Activated CD4-positive, alpha-beta T cell treated with anti-CD3 and anti-CD28 coated beads for 48 hours (primary cell): ENCODE measurements around the gene ACOT7.

ENCODE experiments used
- DNase-seq: peaks from one replicate; pipeline ENCODE4 v3.0.0-alpha.2; 2020

Gene ACOT7

GRCh38 chr1:6245869-6246496, 147.6 kb downstream of the ACOT7 start:
- DNase-seq = peak; percentile 69

GRCh38 chr1:6245086-6245868, 148.3 kb downstream of the ACOT7 start:
- peak; percentile 84 for DNase-seq

- no peak for DNase-seq
Observed at GRCh38 chr1:6244401-6245049, 149.0 kb downstream of the ACOT7 start.

- no peak for DNase-seq
Observed at GRCh38 chr1:6243993-6244392, 149.6 kb downstream of the ACOT7 start, which contains the start of gene HES3. HES3 (plus strand) TSS chr1:6244179; CDS start chr1:6244366, 187 bp downstream.

GRCh38 chr1:6243053-6243834, 150.3 kb downstream of the ACOT7 start:
- DNase-seq = no peak

- no peak for DNase-seq
Observed at GRCh38 chr1:6241887-6242740, 151.5 kb downstream of the ACOT7 start.

- DNase-seq = no peak
Observed at GRCh38 chr1:6241107-6241886, 152.3 kb downstream of the ACOT7 start.

GRCh38 chr1:6239950-6240768, 153.4 kb downstream of the ACOT7 start:
- DNase-seq = no peak

GRCh38 chr1:6239213-6239752, 154.3 kb downstream of the ACOT7 start:
- no peak for DNase-seq

- DNase-seq = no peak
Observed at GRCh38 chr1:6237093-6237492, 156.5 kb downstream of the ACOT7 start.

- peak; percentile 40 for DNase-seq
Observed at GRCh38 chr1:6235296-6235677, 158.3 kb downstream of the ACOT7 start.

GRCh38 chr1:6234502-6235295, 158.9 kb downstream of the ACOT7 start:
- DNase-seq = no peak

GRCh38 chr1:6233376-6233775, 160.2 kb downstream of the ACOT7 start:
- no peak for DNase-seq

- no peak for DNase-seq
Observed at GRCh38 chr1:6225651-6226050, 167.9 kb downstream of the ACOT7 start.

GRCh38 chr1:6224718-6225117, 168.8 kb downstream of the ACOT7 start:
- no peak for DNase-seq

GRCh38 chr1:6223617-6224016, 169.9 kb downstream of the ACOT7 start:
- DNase-seq = no peak

- no peak for DNase-seq
Observed at GRCh38 chr1:6222636-6223035, 170.9 kb downstream of the ACOT7 start.

GRCh38 chr1:6221210-6221784, 172.3 kb downstream of the ACOT7 start:
- DNase-seq = no peak

GRCh38 chr1:6220236-6220635, 173.3 kb downstream of the ACOT7 start:
- no peak for DNase-seq
